Mucosa of descending colon (tissue), 3 donors: Measurements from ENCODE around the gene GP1BA. TPM values are rescaled to one million over a fixed set of nuclear protein-coding genes. Genes with fewer than 3 reads are reported as not detected.

ENCODE experiments used
- ATAC-seq: fragments of 200-7000 bp; cut with Tn5 transposase; one replicate; pipeline ENCODE4 v1.9.1; 2020; ENCODE audit warnings: mild to moderate bottlenecking, moderate library complexity
- DNase-seq, 3 donors: peaks; one replicate each; pipeline ENCODE4 v3.0.0-alpha.2; 2020
- H3K36me3 ChIP-seq: fragments of 200-600 bp; one replicate; pipeline ENCODE4 v1.8.0; 2021; ENCODE audit warnings: low read depth, mild to moderate bottlenecking
- H3K4me1 ChIP-seq: fragments of 200-600 bp; one replicate; pipeline ENCODE4 v1.8.0; 2021; ENCODE audit warnings: low read depth, mild to moderate bottlenecking
- H3K4me3 ChIP-seq: fragments of 200-600 bp; one replicate; pipeline ENCODE4 v1.8.0; 2021; ENCODE audit warnings: mild to moderate bottlenecking
- H3K9me3 ChIP-seq: fragments of 200-600 bp; one replicate; pipeline ENCODE4 v1.8.0; 2021; ENCODE audit warnings: mild to moderate bottlenecking
- intact Hi-C, 2 donors: fragments of 100-400 bp; cut with DNase I in 1 of 2; cut with micrococcal nuclease in 1 of 2; formaldehyde crosslinking; loops; one replicate each; pipeline versions ENCODE4 v1.11.0 to v1.11.1; 2022; cut with DNase I, micrococcal nuclease
- total RNA-seq, 3 donors: library from RNA; stranded (reverse); fragmentation: NEBNext Ultra II Directional in 2 of 3; extraction: Animal tissue kit (Norgen Biotek cat#: 25700) in 2 of 3; gene quantifications; one replicate each; pipeline versions ENCODE4 v1.2.1 to v1.2.4, GENCODE V29; 2021 to 2023
- TF ChIP-seq, protein P1 (sequence below): fragments of 200-600 bp; IDR thresholded peaks from one replicate; pipeline ENCODE4 v1.8.0; 2022; ENCODE audit warnings: antibody characterized with exemption, mild to moderate bottlenecking
- donor health status: DM: no; HTN: no; CAD: no; lungs with moderate emphysema.
- donor health status: DM: no; HTN: no; CAD: no.
- donor health status: DM: no; HTN: yes; CAD: no.

The GP1BA gene
- total RNA-seq, 3 donors from 2014 or later = not detected

DNA sequence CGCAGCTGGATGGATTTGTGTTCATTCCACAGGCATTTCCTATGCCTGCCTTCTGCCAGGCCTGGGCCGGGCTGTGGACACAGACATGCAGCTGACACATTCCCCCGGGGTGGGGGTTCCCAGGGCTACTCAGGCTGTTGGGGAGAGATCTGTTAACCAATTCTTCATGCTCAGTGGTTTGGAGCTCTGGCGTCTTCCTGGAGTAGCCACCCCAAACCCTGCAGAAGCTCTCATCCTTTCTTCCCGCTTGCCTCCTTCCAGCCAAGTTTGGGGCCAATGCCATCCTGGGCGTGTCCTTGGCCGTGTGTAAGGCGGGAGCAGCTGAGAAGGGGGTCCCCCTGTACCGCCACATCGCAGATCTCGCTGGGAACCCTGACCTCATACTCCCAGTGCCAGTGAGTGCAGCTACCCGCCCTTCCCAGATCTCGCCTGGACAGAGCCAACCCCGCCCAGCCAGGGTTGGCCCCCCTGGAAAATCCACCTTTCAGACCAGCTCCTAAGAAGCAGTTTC, 21.4 kb downstream of the GP1BA start:
- Histone ChIP-seq H3K4me1 (peaks cover 12% of the 10 kb centered on the region), H3K36me3 (no peaks in the 10 kb centered on the region), H3K9me3 (no peaks in the 10 kb centered on the region), H3K4me3 (no peak overlapping the region)
- DNase-seq (no peak), ATAC-seq (no peak)
- TF ChIP-seq, protein P1, sequence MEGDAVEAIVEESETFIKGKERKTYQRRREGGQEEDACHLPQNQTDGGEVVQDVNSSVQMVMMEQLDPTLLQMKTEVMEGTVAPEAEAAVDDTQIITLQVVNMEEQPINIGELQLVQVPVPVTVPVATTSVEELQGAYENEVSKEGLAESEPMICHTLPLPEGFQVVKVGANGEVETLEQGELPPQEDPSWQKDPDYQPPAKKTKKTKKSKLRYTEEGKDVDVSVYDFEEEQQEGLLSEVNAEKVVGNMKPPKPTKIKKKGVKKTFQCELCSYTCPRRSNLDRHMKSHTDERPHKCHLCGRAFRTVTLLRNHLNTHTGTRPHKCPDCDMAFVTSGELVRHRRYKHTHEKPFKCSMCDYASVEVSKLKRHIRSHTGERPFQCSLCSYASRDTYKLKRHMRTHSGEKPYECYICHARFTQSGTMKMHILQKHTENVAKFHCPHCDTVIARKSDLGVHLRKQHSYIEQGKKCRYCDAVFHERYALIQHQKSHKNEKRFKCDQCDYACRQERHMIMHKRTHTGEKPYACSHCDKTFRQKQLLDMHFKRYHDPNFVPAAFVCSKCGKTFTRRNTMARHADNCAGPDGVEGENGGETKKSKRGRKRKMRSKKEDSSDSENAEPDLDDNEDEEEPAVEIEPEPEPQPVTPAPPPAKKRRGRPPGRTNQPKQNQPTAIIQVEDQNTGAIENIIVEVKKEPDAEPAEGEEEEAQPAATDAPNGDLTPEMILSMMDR = no peak
- intact Hi-C loops = no loop called here

DNA sequence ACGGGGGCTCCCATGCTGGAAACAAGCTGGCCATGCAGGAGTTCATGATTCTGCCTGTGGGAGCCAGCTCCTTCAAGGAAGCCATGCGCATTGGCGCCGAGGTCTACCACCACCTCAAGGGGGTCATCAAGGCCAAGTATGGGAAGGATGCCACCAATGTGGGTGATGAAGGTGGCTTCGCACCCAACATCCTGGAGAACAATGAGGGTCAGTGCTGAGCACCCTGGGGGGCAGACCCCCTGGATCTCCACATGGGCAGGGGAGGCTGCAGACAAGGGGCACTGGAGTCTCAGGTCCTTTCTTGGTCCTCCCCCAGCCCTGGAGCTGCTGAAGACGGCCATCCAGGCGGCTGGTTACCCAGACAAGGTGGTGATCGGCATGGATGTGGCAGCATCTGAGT, 23.0 kb downstream of the GP1BA start:
- TF ChIP-seq, protein P1 = no peak
- peaks cover 20% of the 10 kb centered on the region for H3K4me1 ChIP-seq
- DNase-seq (no peak), ATAC-seq (no peak)
- no peaks in the 10 kb centered on the region for H3K9me3 ChIP-seq
- intact Hi-C loops = no loop called here
- no peak overlapping the region for H3K4me3 ChIP-seq
- no peaks in the 10 kb centered on the region for H3K36me3 ChIP-seq

DNA sequence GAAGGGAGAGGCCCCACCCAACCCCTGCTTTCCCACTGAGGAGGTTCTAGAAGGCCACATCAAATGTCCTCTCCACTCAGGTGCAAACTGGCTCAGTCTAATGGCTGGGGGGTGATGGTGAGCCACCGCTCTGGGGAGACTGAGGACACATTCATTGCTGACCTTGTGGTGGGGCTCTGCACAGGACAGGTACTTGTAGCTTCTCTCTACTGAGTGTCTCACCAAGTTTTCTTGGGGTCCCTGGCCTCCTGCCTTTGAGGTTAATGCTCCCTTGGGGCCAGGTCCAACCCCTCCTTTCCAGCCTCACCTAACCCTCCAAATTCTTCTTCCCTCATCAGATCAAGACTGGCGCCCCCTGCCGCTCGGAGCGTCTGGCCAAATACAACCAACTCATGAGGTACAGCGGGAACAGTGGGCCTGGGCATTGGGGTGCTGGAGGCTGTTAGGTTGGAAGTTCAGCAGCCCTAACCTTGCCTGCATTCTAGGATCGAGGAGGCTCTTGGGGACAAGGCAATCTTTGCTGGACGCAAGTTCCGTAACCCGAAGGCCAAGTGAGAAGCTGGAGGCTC, 24.5 kb downstream of the GP1BA start:
- DNase-seq (peak in 1 of 3 donors; percentile 62), ATAC-seq (no peak)
- Histone ChIP-seq H3K4me3 (no peak overlapping the region), H3K4me1 (peaks cover 9% of the 10 kb centered on the region), H3K9me3 (no peaks in the 10 kb centered on the region), H3K36me3 (no peaks in the 10 kb centered on the region)
- intact Hi-C loops = no loop called here
- TF ChIP-seq, protein P1 = no peak

DNA sequence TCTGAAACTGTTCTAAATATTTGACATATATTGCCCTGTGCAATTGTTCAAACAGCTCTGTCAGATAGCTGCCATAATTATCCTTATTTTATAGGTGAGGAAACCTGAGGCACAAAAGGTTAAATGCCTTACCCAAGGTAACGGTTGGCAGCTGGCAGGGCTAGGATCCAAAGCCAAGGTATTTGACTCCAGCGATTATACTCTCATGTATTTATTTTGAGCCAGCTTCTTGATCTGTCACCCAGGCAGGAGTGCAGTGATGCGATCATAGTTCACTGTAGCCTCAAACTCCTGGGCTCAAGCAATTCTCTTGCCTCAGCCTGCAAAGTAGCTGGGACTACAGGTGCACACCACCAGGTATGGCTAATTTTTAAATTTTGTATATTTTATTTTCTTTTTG, 26.0 kb downstream of the GP1BA start:
- H3K4me1 ChIP-seq = peaks cover 9% of the 10 kb centered on the region
- peak; percentile 30 for ATAC-seq
- intact Hi-C loops = no loop called here
- no peak for DNase-seq
- no peak overlapping the region for H3K4me3 ChIP-seq
- TF ChIP-seq, protein P1 = no peak
- no peaks in the 10 kb centered on the region for H3K9me3 ChIP-seq
- H3K36me3 ChIP-seq = no peaks in the 10 kb centered on the region

DNA sequence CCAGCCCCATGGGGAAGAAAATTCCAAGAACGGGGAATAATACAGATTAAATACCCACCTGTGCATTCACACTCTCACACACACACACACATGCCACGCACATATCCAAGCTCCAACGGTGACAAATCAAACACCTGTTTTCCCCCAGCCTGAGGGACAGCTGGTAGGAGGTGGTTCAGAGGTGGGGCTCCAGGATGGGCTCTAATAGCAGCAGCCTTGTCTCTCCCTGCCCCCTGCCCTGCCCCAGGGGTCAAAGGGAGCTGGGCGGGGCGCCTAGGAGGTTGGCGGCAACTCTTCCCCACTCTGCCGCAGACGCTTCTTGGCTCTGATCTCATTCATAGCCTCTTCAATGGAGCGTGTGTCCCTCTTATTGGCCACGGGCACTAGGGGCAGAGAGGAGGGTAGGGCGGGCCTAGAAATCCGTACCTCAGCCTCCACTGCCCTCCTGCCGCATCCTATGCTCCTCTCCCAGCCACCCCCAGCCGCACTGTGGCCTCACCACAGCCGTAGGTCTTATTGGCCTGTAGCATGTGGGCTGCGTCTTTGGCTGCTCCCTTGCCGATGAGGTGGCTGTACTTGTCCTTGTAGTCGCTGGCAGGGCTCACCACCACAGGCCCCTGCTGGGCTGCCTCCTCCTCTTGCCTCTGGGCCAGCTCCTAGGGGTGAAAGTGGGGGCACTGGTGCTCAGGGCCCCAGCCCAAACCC, 27.3 kb downstream of the GP1BA start:
- no peak overlapping the region for H3K4me3 ChIP-seq
- DNase-seq (peak in 2 of 3 donors; percentile 19 to 61), ATAC-seq (peak; percentile 75)
- intact Hi-C loops = no loop called here
- TF ChIP-seq, protein P1 = no peak
- no peaks in the 10 kb centered on the region for H3K9me3 ChIP-seq
- H3K36me3 ChIP-seq = no peaks in the 10 kb centered on the region
- peaks cover 9% of the 10 kb centered on the region for H3K4me1 ChIP-seq
